Stimulated activated CD8-positive, alpha-beta memory T cell treated with anti-CD3 and anti-CD28 coated beads, Interleukin-12 subunit alpha, Interleukin-12 subunit beta, amount 100 ng/mL, for 1 hour (primary cell): Measurements from ENCODE around the gene TNFRSF19.
"Not testable (repeated sequence)": the region's sequence is repeated elsewhere in the genome, so short reads cannot be mapped to it uniquely, and the experiment has no call there.

Experiments used
- DNase-seq: peaks from one replicate; pipeline ENCODE4 v3.0.0-alpha.2; 2020; ENCODE audit warnings: low read depth

TNFRSF19 gene

DNA sequence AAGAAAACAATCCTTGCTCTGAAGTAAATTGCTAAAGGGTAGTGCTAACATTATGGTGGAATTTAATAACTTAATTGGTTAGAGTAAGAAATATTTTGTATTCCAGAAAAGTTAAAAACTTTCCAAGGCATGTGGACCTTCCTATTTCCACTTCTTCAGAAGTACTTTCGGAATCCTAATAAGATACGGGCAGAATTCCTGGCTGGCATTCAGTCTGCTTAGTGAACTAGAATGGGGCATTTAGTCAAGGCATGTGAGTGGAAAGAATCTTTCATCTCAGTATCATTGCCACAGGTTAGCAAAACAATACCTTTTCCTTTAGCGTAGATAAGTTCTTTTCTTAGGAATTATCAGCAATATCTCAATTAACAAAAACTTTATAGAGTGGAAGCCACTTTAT, 85.1 kb downstream of the TNFRSF19 start:
- no peak for DNase-seq

DNA sequence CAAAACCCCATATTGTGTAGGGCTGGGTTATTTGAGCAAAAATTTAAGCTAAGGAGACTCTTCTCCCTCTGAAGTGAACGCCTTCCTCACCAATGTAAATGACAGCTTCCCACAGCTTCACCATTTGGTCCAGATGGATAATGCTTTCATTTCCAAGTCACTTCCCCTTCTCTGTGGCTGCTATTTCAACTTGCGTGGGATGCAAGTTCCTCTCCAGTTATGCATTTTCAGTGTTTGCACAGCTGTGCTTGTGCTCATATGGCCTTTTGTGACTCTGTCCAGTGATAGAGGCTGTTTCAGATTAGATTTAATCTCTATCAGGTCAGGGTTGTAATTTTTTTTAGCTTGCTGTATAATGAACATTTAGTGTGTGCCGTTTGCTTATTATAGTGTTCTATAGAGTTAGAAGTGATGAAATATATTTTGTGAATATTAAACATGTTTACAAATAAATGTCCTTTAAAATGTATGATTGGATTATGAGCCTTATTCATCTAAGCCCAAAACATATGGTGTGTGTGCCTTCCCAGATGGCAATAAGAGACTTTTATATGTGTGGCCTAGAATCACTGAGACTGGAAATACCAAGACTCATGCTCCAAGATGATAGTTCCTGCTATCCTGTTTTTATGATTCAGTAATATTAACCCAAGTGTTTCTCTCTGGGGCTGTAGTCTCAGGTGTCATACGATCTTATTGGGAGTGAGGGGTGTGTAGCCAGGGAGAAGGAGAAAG, 86.6 kb downstream of the TNFRSF19 start:
- DNase-seq: no peak

DNA sequence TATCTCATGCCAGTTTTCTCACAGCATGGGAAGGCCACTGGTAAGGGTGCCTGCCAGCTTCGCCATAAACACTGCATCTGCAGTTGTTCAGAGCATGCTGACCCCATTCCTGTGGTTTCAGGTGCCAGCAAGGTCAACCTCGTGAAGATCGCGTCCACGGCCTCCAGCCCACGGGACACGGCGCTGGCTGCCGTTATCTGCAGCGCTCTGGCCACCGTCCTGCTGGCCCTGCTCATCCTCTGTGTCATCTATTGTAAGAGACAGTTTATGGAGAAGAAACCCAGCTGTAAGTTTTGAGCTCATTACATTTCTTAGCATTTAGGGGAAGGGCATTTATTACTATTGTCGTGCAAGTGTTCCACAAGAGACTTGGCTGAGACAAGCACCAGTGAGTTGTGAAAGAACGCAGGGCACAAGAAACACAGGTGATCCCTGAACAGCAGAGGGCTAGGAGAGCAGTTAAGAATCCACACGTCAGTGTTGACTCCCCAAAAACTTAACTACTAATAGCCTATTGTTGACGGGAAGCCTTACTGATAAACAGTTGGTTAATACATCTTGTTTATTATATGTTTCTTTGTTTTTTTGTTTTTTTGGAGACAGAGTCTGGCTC, 88.8 kb downstream of the TNFRSF19 start:
- no peak for DNase-seq

DNA sequence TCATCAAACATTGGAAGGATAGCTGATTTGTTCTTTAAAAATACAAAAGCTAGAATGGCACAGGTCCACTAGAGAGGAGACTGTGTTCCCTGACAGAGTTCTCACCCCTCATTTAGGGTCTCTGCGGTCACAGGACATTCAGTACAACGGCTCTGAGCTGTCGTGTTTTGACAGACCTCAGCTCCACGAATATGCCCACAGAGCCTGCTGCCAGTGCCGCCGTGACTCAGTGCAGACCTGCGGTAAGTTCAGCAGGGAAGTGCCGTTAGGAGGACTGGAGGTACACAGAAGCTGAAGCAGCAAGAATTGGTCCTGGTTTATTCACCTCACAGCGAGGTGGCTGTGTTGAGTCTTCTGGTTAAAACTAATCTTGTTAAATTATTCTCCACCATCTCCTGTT, 90.0 kb downstream of the TNFRSF19 start:
- no peak for DNase-seq

DNA sequence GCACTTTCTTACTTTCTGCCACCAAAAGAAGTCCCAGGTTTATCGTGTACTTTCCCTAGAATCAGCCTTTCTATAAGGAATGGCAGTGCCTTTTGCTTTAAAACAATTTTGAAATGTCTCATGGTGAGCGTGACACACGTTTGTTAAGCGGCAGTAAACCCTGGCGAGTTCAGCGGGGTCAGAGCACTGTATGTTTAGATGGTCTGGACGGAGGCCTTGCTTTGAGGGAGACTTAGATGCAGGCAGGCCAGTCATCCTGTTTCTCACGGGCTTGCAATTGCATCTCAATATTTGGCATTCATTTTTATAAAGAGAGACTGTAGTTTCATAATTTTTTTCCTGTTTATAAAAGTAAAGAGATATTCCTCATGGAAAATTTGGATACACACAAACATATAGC, 96.4 kb downstream of the TNFRSF19 start:
- no peak for DNase-seq

DNA sequence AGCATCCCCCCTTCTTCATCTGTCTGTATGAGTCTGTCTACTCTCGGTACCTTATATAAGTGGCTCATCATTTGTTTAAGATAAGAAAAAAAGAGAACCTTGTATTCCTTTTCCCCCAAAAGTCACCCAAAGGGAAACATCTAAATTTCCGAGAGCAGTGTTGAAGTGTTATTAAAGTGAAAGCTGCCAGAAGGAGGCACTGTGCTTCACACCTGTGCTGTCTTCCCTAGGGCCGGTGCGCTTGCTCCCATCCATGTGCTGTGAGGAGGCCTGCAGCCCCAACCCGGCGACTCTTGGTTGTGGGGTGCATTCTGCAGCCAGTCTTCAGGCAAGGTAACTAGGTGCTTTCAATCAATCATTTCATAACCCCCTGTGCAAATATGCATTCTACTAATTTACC, 97.5 kb downstream of the TNFRSF19 start:
- no peak for DNase-seq

DNA sequence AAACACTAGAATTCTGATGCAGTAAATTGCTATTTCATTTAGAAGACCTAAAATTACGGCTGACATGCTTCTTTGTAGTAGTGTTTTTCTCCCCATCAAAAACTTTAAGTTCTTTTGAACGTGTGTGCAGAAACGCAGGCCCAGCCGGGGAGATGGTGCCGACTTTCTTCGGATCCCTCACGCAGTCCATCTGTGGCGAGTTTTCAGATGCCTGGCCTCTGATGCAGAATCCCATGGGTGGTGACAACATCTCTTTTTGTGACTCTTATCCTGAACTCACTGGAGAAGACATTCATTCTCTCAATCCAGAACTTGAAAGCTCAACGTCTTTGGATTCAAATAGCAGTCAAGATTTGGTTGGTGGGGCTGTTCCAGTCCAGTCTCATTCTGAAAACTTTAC, 98.3 kb downstream of the TNFRSF19 start:
- DNase-seq: no peak

DNA sequence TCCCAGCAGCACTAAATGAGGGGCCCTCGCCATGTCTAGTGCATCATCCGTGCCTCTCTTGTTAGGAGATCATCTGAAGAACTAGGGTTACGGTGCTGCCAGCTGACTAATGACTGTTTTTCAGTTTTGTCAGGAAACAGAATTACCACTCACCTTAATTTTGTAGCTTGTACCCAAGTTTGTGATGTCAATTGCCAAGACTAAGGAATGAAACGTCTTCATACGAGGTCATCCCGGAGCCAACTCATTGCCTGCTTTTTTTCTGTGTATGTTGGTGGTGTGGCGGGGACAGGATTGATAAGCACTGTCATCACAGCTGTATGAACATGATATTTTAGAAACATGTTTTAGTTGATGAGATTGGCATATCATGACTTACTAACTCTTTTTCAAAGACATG, 100.6 kb downstream of the TNFRSF19 start:
- no peak for DNase-seq

DNA sequence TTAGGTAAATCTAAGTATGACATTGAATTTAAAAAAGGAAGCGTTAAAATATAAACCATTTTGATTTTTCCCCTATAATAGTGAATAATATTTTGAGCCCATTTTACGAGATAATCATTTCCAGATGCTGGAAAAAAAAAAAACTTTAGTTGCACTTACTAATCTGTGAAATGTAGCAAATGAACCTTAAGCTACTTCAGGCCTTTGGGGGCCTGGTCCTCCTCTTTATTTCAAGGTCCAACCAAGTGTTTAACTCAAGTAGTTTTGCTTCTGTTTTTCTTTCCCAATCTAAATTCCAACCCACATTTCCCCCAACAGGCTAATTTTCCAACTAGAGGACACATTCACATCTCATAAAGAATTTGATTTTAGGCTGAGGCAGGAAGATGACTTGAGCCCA, 101.2 kb downstream of the TNFRSF19 start:
- DNase-seq: no peak

DNA sequence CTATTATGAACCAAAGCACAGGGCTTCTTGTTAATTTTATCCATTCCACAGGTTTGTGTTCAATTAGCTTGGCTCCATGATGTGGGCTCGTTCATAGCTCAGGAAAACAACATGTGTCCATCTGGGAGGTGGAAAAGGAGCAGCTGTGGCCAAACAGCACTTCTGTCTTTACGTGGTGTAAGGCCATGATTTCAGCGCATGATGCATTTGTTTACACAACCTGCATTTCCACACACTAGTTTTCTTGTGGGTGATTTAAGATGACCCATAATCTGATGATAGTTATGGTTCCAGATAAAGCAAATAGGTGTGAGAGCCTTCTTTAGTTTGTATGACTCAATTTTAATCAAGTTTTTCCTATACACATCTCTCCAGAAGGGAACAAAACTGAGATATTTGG, 101.7 kb downstream of the TNFRSF19 start:
- DNase-seq: no peak

DNA sequence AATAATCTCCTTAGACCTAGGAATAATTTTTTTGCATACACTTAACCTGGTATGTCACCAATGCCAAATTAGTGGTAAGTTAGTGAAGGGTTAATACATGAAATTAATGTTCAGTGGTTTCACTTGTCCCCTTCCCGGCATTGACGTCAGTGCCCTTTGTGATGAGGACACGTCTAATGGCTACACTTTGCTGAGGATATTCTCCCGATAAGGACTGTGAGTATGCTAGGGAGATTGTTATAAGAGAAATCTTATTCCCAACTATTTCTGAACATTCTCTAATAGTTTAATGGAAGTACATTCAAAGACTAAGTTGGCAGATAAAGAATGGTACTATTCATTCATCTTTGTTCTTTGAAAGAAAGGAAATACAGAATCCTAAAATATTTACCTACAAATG, 102.4 kb downstream of the TNFRSF19 start:
- no peak for DNase-seq

DNA sequence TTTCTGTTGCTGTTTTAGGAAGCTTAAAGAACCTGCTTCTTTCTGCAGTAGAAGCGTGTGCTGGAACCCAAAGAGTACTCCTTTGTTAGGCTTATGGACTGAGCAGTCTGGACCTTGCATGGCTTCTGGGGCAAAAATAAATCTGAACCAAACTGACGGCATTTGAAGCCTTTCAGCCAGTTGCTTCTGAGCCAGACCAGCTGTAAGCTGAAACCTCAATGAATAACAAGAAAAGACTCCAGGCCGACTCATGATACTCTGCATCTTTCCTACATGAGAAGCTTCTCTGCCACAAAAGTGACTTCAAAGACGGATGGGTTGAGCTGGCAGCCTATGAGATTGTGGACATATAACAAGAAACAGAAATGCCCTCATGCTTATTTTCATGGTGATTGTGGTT, 103.1 kb downstream of the TNFRSF19 start:
- DNase-seq: no peak

DNA sequence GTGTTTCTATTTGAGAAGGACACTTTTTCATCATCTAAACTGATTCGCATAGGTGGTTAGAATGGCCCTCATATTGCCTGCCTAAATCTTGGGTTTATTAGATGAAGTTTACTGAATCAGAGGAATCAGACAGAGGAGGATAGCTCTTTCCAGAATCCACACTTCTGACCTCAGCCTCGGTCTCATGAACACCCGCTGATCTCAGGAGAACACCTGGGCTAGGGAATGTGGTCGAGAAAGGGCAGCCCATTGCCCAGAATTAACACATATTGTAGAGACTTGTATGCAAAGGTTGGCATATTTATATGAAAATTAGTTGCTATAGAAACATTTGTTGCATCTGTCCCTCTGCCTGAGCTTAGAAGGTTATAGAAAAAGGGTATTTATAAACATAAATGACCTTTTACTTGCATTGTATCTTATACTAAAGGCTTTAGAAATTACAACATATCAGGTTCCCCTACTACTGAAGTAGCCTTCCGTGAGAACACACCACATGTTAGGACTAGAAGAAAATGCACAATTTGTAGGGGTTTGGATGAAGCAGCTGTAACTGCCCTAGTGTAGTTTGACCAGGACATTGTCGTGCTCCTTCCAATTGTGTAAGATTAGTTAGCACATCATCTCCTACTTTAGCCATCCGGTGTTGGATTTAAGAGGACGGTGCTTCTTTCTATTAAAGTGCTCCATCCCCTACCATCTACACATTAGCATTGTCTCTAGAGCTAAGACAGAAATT, 103.8 kb downstream of the TNFRSF19 start:
- no peak for DNase-seq

DNA sequence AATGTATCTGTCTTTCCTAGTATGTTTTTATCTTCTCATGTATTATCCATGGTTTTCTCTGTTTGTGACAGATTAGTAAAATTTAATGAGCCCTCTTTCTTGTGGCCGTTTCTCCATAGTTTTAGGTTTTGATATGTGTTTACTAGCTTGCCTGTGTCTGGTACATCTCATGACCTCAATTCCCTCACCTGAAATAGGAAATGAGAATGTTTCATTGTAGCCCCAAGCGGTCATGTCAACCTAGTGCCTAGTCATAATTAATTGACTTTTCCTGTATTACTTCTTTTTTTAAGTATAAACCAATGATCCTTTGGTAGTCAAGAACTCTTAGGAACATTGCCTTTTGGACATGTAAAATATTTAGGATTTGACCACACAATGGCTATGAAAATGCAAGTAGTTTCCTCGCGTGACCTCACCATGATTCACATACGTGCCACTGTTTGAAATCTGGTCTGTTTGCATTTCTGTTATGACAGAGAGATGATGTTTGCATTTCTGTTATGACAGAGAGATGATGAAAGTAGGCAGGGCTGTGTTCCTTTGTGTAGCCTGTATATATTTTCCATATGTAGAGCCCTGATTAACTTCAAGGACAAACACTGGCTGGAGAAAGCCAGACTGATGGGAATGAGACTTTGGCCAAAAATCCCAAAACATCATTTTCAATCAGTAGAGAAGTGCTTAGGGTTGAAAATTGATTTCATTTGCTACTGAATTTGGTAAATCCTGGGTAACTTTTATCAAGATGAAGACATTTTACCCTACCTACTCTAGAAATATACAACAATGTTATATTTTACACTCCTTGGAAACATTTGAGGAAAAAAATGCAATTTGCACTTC, 104.8 kb downstream of the TNFRSF19 start:
- no peak for DNase-seq

DNA sequence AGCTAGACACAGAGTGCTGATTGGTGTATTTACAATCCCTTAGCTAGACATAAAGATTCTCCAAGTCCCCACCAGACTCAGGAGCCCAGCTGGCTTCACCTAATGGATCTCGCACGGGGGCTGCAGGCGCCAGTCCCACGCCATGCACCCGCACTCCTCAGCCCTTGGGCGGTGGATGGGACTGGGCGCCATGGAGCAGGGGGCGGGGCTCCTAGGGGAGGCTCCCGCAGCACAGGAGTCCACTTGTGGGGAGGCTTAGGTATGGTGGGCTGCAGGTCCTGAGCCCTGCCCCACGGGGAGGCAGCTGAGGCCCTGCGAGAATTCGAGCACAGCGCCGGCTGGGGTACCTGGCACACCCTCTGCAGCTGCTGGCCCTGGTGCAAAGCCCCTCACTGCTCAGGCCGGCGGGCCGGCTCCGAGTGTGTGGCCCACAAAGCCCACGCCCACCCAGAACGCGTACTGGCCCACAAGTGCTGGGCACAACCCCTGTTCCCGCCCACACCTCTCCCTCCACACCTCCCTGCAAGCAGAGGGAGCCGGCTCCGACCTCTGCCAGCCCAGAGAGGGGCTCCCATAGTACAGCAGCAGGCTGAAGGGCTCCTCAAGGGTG, 107.6 kb downstream of the TNFRSF19 start:
- DNase-seq: not testable (repeated sequence)

DNA sequence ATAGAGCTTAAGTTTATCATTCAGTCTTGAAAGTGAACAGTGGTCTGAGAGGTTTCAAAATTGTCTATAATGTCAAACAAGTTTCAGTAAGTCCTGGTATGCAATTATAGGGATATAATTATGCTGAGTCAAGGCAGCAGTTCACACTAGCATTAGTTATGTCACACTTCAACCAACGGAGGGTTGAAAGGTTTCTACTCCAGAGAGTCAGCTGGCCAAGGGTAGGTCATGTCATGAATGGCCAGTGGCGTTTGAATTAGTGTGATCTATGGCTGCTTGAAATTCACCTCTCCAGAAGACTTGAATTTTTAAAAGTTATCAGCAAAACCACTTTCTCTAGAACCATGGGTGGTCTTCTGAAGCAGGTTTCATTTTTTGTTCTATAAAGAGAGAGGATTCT, 108.6 kb downstream of the TNFRSF19 start:
- no peak for DNase-seq

DNA sequence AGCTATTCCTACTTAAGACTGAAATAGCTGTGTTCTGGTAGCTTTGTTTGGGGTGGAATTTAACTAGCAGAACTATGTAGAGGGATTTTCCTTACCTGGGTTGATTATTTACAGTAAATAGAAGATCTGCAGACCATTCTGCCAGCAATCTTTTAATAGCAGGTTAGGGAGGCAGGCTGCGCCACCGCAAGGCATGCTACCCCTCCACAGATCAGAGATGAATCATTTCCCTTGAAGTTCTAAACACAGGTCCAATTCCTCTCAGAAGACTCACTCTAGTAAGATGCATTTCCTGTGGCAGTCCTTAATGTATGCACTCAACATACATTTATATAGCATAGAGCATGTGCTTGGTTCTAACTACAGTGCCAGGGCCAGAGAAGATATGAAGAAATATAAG, 109.0 kb downstream of the TNFRSF19 start:
- DNase-seq: no peak

DNA sequence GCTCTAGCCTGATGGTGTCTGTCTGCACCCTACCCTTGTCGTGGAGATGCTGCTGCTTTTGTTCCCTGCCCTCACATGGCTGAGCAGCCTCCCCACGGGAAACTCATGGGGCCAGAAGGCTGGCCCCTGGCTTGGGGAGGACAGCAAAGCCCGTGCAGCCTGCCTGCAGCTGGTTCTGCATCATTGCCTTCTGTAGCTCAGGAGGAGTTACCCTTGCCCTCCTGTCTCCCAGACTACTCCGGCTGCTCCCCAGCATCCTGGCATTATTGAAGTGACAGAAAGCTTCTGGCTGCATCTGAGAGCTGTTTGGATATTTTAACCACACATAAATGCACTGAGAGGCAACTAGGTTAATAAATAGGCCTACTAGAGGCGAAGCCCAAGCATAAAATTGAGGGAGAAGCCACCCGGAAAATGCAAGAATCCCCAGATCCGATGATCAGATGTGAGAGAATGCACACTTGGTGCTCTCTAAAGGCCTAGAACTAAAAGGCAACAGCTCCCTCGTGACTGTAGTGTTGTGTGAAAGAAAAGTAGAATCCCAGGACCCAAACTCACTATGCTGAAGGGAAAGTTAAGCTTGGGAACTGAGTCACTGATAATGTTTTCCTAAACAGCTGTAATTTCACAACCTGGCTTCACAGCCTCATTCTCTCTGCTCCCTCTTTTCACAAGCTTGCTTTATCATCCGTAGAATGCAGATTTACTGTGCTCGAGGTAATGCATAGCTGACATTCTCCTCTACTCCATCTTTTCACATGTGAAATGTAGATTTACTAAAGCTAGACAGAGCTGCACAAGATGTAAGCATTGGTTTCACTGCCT, 110.8 kb downstream of the TNFRSF19 start:
- DNase-seq: no peak

DNA sequence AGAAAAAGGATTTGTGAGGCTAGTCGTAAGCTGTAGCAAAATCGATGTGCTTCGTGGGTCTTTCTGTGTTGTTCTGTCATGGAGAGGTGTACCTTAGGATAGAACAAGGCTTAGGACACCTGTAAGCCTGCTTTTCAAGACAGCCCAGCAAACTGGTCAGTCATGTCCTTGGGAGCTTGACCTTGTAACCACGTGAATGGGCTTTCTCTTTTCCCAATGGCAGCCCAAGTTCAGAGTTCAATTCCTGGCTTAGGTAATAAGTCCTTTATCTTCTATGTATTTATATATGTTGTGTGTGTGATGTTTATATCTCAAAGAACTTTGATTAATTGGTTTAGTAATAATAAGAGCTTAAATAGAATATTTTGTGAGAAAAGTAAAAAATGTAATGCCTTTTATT, 112.9 kb downstream of the TNFRSF19 start:
- DNase-seq: no peak

DNA sequence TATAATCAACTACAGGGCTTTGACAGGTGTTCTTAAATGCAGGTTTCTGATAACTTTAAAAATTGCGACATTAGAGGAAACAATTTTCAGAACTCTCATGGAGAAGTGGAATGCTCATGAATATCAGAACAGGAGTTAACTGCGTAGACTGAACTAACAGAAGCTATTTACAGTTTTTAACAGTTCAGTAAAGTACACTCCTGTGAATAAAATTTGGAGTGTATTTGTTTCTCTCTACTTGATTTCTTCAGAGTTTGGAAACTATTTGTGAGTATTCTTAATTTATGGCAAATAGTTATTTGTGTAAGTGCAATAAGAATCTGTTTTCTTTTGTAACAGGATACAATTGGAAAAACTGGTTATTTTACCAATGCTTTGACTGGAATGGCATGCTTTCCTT, 114.4 kb downstream of the TNFRSF19 start:
- no peak for DNase-seq

DNA sequence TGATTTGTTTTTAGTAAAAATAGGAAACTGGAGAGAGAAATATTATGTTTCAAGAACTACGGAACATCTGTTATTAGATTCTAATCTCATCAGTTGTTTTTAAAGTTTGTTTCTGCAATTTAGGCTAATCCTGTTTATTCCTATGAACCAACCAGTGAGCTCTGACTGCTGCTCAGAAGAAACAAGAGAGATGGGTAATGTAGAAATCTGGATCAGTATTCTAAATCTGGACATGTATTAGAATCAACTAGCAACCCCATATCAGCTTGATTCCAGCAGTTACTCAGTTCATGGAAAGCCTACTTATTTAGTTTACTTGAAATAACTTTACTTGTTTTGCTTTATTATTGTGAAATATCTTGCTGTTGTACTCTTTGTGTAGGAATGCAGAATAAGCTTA, 115.2 kb downstream of the TNFRSF19 start:
- DNase-seq: no peak
